Activated B cell treated with CpG ODN at 0.5 μM for 24 hours (primary cell): ENCODE measurements around the gene RESP18. TPM values are rescaled to one million over a fixed set of nuclear protein-coding genes. Genes with fewer than 3 reads are reported as not detected.

Source experiments
- ATAC-seq: fragments of 200-7000 bp; cut with Tn5 transposase; one replicate; pipeline ENCODE4 v1.10.0; 2021; ENCODE audit warnings: low read depth, mild to moderate bottlenecking, moderate library complexity
- CTCF ChIA-PET: fragments of 350-600 bp; sonication (Branson Sonifier 250); formaldehyde crosslinking; loops from one replicate; lab custom pipeline; 2021; ENCODE audit warnings: antibody characterized with exemption; lab: Charles Lee
- POLR2A ChIA-PET: fragments of 350-600 bp; sonication (Branson Sonifier 250); formaldehyde crosslinking; loops from one replicate; lab custom pipeline; 2021; ENCODE audit warnings: antibody characterized with exemption; lab: Charles Lee
- DNase-seq: peaks from one replicate; pipeline ENCODE4 v3.0.0; 2022
- H3K27ac Mint-ChIP-seq: one replicate; pipeline ENCODE4 v1.8.0; 2020; ENCODE audit warnings: mixed read lengths
- H3K27me3 Mint-ChIP-seq: one replicate; pipeline ENCODE4 v1.8.0; 2021; ENCODE audit warnings: mixed read lengths
- H3K36me3 Mint-ChIP-seq: one replicate; pipeline ENCODE4 v1.8.0; 2021; ENCODE audit warnings: low read depth, mixed read lengths
- H3K4me1 Mint-ChIP-seq: one replicate; pipeline ENCODE4 v1.8.0; 2021; ENCODE audit warnings: mixed read lengths
- H3K4me3 Mint-ChIP-seq: one replicate; pipeline ENCODE4 v1.8.0; 2020; ENCODE audit warnings: mild to moderate bottlenecking, mixed read lengths
- H3K9me3 Mint-ChIP-seq: one replicate; pipeline ENCODE4 v1.8.0; 2020; ENCODE audit warnings: mixed read lengths
- intact Hi-C: fragments of 100-400 bp; cut with micrococcal nuclease; formaldehyde crosslinking; loops from one replicate; pipeline ENCODE4 v1.15.1; 2024
- total RNA-seq: library from RNA; stranded (reverse); gene quantifications from 2 replicates; pipeline ENCODE4 v1.2.3, GENCODE V29; 2022
- TF ChIP-seq, protein P1 (sequence below): fragments of 200-600 bp; IDR thresholded peaks from one replicate; pipeline ENCODE4 v1.8.0; 2022; ENCODE audit warnings: antibody characterized with exemption, mild to moderate bottlenecking

Gene RESP18
- total RNA-seq, result not detected in 2 replicates

- no peak within 1 kb of the TSS for H3K4me3 Mint-ChIP-seq
- ATAC-seq, result no peak
- intact Hi-C loops, result no loop called here
- ChIA-PET CTCF (no interaction called here), POLR2A (no interaction called here)
- TF ChIP-seq, protein P1, sequence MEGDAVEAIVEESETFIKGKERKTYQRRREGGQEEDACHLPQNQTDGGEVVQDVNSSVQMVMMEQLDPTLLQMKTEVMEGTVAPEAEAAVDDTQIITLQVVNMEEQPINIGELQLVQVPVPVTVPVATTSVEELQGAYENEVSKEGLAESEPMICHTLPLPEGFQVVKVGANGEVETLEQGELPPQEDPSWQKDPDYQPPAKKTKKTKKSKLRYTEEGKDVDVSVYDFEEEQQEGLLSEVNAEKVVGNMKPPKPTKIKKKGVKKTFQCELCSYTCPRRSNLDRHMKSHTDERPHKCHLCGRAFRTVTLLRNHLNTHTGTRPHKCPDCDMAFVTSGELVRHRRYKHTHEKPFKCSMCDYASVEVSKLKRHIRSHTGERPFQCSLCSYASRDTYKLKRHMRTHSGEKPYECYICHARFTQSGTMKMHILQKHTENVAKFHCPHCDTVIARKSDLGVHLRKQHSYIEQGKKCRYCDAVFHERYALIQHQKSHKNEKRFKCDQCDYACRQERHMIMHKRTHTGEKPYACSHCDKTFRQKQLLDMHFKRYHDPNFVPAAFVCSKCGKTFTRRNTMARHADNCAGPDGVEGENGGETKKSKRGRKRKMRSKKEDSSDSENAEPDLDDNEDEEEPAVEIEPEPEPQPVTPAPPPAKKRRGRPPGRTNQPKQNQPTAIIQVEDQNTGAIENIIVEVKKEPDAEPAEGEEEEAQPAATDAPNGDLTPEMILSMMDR, result no peak
- peaks cover 76% of the 10 kb centered on the region for H3K27me3 Mint-ChIP-seq
- no peak within 1 kb of the TSS for H3K27ac Mint-ChIP-seq
- no peaks in the 10 kb centered on the region for H3K36me3 Mint-ChIP-seq
- no peak for DNase-seq
- no peaks in the 10 kb centered on the region for H3K4me1 Mint-ChIP-seq
- H3K9me3 Mint-ChIP-seq, result peaks cover 9% of the 10 kb centered on the region
Measured at GRCh38 chr2:219332542-219332941, at the start of gene RESP18. RESP18 (minus strand) TSS chr2:219332744.

- no peak overlapping the region for H3K27ac Mint-ChIP-seq
- H3K36me3 Mint-ChIP-seq, result peaks cover 76% of the 10 kb centered on the region
Measured at GRCh38 chr2:219381448-219381847, 48.9 kb upstream of the RESP18 start.

GRCh38 chr2:219380926-219381325 is 48.4 kb upstream of the RESP18 start:
- Mint-ChIP-seq H3K36me3 (peaks cover 71% of the 10 kb centered on the region), H3K27me3 (no peaks in the 10 kb centered on the region), H3K4me1 (no peaks in the 10 kb centered on the region), H3K9me3 (no peaks in the 10 kb centered on the region), H3K27ac (no peak overlapping the region), H3K4me3 (no peak overlapping the region)
- ATAC-seq, result no peak
- ChIA-PET POLR2A (no interaction called here), CTCF (no interaction called here)
- TF ChIP-seq, protein P1, result no peak
- DNase-seq, result no peak
- intact Hi-C loops, result loop anchor here (10.0 kb wide), 1 partner anchor 976 kb away; no protein-coding TSS in a partner anchor

More at GRCh38 chr2:219381448-219381847, 48.9 kb upstream of the RESP18 start:
- DNase-seq, result no peak
- Mint-ChIP-seq H3K4me1 (peaks cover under 1% of the 10 kb centered on the region), H3K27me3 (no peaks in the 10 kb centered on the region), H3K4me3 (no peak overlapping the region), H3K9me3 (no peaks in the 10 kb centered on the region)
- ChIA-PET POLR2A (no interaction called here), CTCF (no interaction called here)
- intact Hi-C loops, result loop anchor here (10.0 kb wide), 1 partner anchor 977 kb away; no protein-coding TSS in a partner anchor
- TF ChIP-seq, protein P1, result no peak
- ATAC-seq, result no peak

GRCh38 chr2:219378163-219378851 is 45.8 kb upstream of the RESP18 start:
- intact Hi-C loops, result no loop called here
- Mint-ChIP-seq H3K4me1 (no peaks in the 10 kb centered on the region), H3K4me3 (no peak overlapping the region), H3K27ac (no peak overlapping the region), H3K27me3 (no peaks in the 10 kb centered on the region), H3K36me3 (peaks cover 66% of the 10 kb centered on the region), H3K9me3 (no peaks in the 10 kb centered on the region)
- DNase-seq, result no peak
- ChIA-PET POLR2A (interaction anchor here (0.9 kb wide), 1 partner anchor 10 kb away, joined by 7 read pairs; the partner anchor contains the start of gene DNPEP), CTCF (no interaction called here)
- TF ChIP-seq, protein P1, result no peak
- ATAC-seq, result no peak

DNA sequence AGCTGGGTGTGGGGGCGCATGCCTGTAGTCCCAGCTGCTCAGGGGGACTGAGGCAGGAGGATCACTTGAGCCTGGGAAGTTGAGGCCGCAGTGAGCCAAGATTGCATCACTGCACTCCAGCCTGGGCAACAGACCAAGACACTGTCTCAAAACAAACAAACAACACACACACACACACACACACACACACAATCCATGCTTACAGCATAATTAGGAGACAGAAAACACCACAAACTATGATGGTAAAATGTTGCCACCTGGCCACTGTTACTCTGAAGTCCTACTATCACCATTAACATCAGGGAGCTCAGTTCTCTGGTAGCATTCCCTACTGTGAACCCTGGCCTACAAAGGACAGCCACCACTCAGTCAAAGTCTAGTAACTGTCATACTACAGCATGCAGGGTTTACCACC is 36.9 kb upstream of the RESP18 start:
- Mint-ChIP-seq H3K27me3 (no peaks in the 10 kb centered on the region), H3K4me1 (no peaks in the 10 kb centered on the region), H3K27ac (no peak overlapping the region), H3K9me3 (no peaks in the 10 kb centered on the region), H3K4me3 (no peak overlapping the region), H3K36me3 (peaks cover 19% of the 10 kb centered on the region)
- ChIA-PET CTCF (interaction anchor here (1.4 kb wide), 1 partner anchor 18 kb away, joined by 3 read pairs; no protein-coding TSS in a partner anchor), POLR2A (interaction anchor here (0.6 kb wide), 1 partner anchor 556 kb away, joined by 3 read pairs; no protein-coding TSS in a partner anchor)
- ATAC-seq (no peak), DNase-seq (no peak)
- intact Hi-C loops, result no loop called here
- TF ChIP-seq, protein P1, result no peak
